Loucy (cell line): ENCODE data around the gene WNT5A.

Source experiments
- EZH2phosphoT487 ChIP-seq: fragments of 200-600 bp; IDR thresholded peaks from 2 replicates; pipeline ENCODE4 v1.6.1; 2018; ENCODE audit warnings: antibody characterized with exemption, mild to moderate bottlenecking, moderate library complexity, borderline replicate concordance
- TF ChIP-seq, protein P1 (sequence below): fragments of 200-600 bp; sonication (generic); conservative IDR thresholded peaks from 2 replicates; pipeline ENCODE4 v1.5.1; 2014; ENCODE audit warnings: mild to moderate bottlenecking, antibody characterized with exemption, low read length

DNA sequence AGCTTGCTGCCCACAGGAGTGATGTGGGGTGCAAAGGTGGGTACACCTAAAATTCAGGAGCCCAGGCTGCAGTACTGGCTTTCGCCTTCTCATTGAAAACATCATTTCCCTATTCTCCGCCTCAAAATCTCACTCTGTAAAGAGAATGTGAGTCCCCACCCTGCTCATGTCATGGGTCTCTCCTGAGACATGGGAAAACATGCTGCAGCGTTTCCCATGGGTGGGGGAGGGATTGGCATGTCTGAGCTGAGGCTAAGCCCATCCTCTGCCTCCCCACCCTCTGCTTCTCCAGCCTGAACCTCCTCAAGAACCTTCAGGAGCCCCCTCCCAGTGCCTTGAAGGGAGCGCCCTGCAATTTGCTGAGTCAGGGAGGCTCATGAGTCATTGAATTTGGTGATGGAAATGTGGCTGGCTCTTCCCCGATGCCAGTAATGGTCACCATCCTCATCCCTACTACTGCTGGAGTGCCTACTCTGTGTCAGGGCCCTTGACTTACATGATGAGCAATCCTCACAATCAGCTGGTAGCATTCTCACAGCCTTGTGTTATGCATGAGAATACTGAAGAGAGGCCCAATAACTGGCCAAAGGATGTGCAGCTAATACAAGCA is 28.8 kb downstream of the WNT5A start:
- TF ChIP-seq, protein P1, sequence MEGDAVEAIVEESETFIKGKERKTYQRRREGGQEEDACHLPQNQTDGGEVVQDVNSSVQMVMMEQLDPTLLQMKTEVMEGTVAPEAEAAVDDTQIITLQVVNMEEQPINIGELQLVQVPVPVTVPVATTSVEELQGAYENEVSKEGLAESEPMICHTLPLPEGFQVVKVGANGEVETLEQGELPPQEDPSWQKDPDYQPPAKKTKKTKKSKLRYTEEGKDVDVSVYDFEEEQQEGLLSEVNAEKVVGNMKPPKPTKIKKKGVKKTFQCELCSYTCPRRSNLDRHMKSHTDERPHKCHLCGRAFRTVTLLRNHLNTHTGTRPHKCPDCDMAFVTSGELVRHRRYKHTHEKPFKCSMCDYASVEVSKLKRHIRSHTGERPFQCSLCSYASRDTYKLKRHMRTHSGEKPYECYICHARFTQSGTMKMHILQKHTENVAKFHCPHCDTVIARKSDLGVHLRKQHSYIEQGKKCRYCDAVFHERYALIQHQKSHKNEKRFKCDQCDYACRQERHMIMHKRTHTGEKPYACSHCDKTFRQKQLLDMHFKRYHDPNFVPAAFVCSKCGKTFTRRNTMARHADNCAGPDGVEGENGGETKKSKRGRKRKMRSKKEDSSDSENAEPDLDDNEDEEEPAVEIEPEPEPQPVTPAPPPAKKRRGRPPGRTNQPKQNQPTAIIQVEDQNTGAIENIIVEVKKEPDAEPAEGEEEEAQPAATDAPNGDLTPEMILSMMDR, result no peak
- TF ChIP-seq EZH2phosphoT487, result no peak
